ENCODE measurements around the gene STK35.
A peak's percentile ranks its signal among the peaks of the same experiment; 100 is the strongest.
"Not testable (repeated sequence)": the region's sequence is repeated elsewhere in the genome, so short reads cannot be mapped to it uniquely, and the experiment has no call there.

The STK35 gene

GRCh38 chr20:2164421-2164820 lies 62.8 kb downstream of the STK35 start:
- DNase-seq = no peak

- DNase-seq = no peak
Observed at GRCh38 chr20:2164966-2165365, 63.3 kb downstream of the STK35 start.

- DNase-seq = no peak
Observed at GRCh38 chr20:2165871-2166270, 64.2 kb downstream of the STK35 start.

- DNase-seq = no peak
Observed at GRCh38 chr20:2167112-2167511, 65.5 kb downstream of the STK35 start.

- no peak for DNase-seq
Observed at GRCh38 chr20:2168946-2169345, 67.3 kb downstream of the STK35 start.

- no peak for DNase-seq
Observed at GRCh38 chr20:2169456-2170088, 67.9 kb downstream of the STK35 start.

GRCh38 chr20:2170404-2170803 lies 68.8 kb downstream of the STK35 start:
- DNase-seq = no peak

GRCh38 chr20:2171266-2171790 lies 69.7 kb downstream of the STK35 start:
- DNase-seq = no peak

- DNase-seq = not testable (repeated sequence)
Observed at GRCh38 chr20:2171840-2172239, 70.2 kb downstream of the STK35 start.

- peak; percentile 65 for DNase-seq
Observed at GRCh38 chr20:2172305-2173175, 70.9 kb downstream of the STK35 start.

GRCh38 chr20:2173186-2173585 lies 71.6 kb downstream of the STK35 start:
- no peak for DNase-seq

- no peak for DNase-seq
Observed at GRCh38 chr20:2174067-2174466, 72.4 kb downstream of the STK35 start.

GRCh38 chr20:2176946-2177345 lies 75.3 kb downstream of the STK35 start:
- DNase-seq = no peak

- no peak for DNase-seq
Observed at GRCh38 chr20:2178318-2179232, 76.9 kb downstream of the STK35 start.

GRCh38 chr20:2179233-2179580 lies 77.6 kb downstream of the STK35 start:
- DNase-seq = no peak

GRCh38 chr20:2179949-2180348 lies 78.3 kb downstream of the STK35 start:
- no peak for DNase-seq

GRCh38 chr20:2183381-2183780 lies 81.8 kb downstream of the STK35 start:
- DNase-seq = no peak

- not testable (repeated sequence) for DNase-seq
Observed at GRCh38 chr20:2184933-2185332, 83.3 kb downstream of the STK35 start.

- no peak for DNase-seq
Observed at GRCh38 chr20:2195614-2196013, 94.0 kb downstream of the STK35 start.

GRCh38 chr20:2197166-2197565 lies 95.5 kb downstream of the STK35 start:
- no peak for DNase-seq

Data from CD4-positive, alpha-beta T cell treated with Interleukin-10 for 1 hour (primary cell).